Epidermal melanocyte (primary cell): Measurements from ENCODE around the gene PLCL2.
A peak's percentile ranks its signal among the peaks of the same experiment; 100 is the strongest.

Source experiments
- DNase-seq: peaks from one replicate; pipeline ENCODE4 v3.0.0; 2011; ENCODE audit warnings: low spot score; ENCODE audit not compliant: insufficient read length

The PLCL2 gene

GRCh38 chr3:16884748-16885592 is at the start of gene PLCL2:
Gene PLCL2 (plus strand): TSS chr3:16884955. CDS start chr3:16885040, 85 bp downstream.
- DNase-seq, result peak; percentile 31

GRCh38 chr3:16836505-16837237 is 48.1 kb upstream of the PLCL2 start:
- DNase-seq, result no peak

- DNase-seq, result no peak
These were observed 47.2 kb upstream of the PLCL2 start for GRCh38 chr3:16837602-16838001.

GRCh38 chr3:16838561-16838960 is 46.2 kb upstream of the PLCL2 start:
- no peak for DNase-seq

- DNase-seq, result no peak
These were observed 45.3 kb upstream of the PLCL2 start for GRCh38 chr3:16839271-16840100.

- DNase-seq, result no peak
These were observed 44.7 kb upstream of the PLCL2 start for GRCh38 chr3:16840101-16840424.

GRCh38 chr3:16841041-16841753 is 43.6 kb upstream of the PLCL2 start:
- DNase-seq, result no peak

- DNase-seq, result no peak
These were observed 42.9 kb upstream of the PLCL2 start for GRCh38 chr3:16841904-16842271.

- no peak for DNase-seq
These were observed 42.2 kb upstream of the PLCL2 start for GRCh38 chr3:16842272-16843270.

GRCh38 chr3:16844222-16844621 is 40.5 kb upstream of the PLCL2 start:
- DNase-seq, result no peak

GRCh38 chr3:16844791-16845190 is 40.0 kb upstream of the PLCL2 start:
- no peak for DNase-seq

- no peak for DNase-seq
These were observed 38.2 kb upstream of the PLCL2 start for GRCh38 chr3:16846373-16847080.

GRCh38 chr3:16848007-16848406 is 36.7 kb upstream of the PLCL2 start:
- DNase-seq, result no peak

GRCh38 chr3:16849229-16849628 is 35.5 kb upstream of the PLCL2 start:
- no peak for DNase-seq

GRCh38 chr3:16849795-16850194 is 35.0 kb upstream of the PLCL2 start:
- DNase-seq, result no peak

- no peak for DNase-seq
These were observed 29.3 kb upstream of the PLCL2 start for GRCh38 chr3:16855497-16855896.

- DNase-seq, result no peak
These were observed 24.5 kb upstream of the PLCL2 start for GRCh38 chr3:16860234-16860633.

GRCh38 chr3:16861432-16861831 is 23.3 kb upstream of the PLCL2 start:
- no peak for DNase-seq

GRCh38 chr3:16864610-16865313 is 20.0 kb upstream of the PLCL2 start:
- DNase-seq, result no peak
